Measurements from ENCODE around the gene WDR88.
A peak's percentile ranks its signal among the peaks of the same experiment; 100 is the strongest.
"Not testable (repeated sequence)": the region's sequence is repeated elsewhere in the genome, so short reads cannot be mapped to it uniquely, and the experiment has no call there.

Gene WDR88

GRCh38 chr19:33130433-33130832, 1.5 kb upstream of the WDR88 start:
- DNase-seq = no peak

GRCh38 chr19:33132425-33132824, 511 bp downstream of the WDR88 start:
- no peak for DNase-seq

GRCh38 chr19:33133438-33134031, 1.6 kb downstream of the WDR88 start:
- DNase-seq = no peak

- peak; percentile 9 to 49 (median 23) for DNase-seq
Measured at GRCh38 chr19:33134571-33135041, 2.7 kb downstream of the WDR88 start.

- DNase-seq = no peak
Measured at GRCh38 chr19:33139165-33139564, 7.3 kb downstream of the WDR88 start.

GRCh38 chr19:33143897-33144405, 12.0 kb downstream of the WDR88 start:
- DNase-seq = peak in 5 of 6 experiments; percentile 29 to 70 (median 40)

GRCh38 chr19:33146209-33146608, 14.3 kb downstream of the WDR88 start:
- no peak for DNase-seq

GRCh38 chr19:33147538-33147937, 15.6 kb downstream of the WDR88 start:
- no peak for DNase-seq

- no peak for DNase-seq
Measured at GRCh38 chr19:33150852-33151518, 19.1 kb downstream of the WDR88 start.

GRCh38 chr19:33152176-33152575, 20.3 kb downstream of the WDR88 start:
- DNase-seq = no peak

- DNase-seq = not testable (repeated sequence)
Measured at GRCh38 chr19:33152625-33153024, 20.7 kb downstream of the WDR88 start.

- not testable (repeated sequence) for DNase-seq
Measured at GRCh38 chr19:33154313-33154712, 22.4 kb downstream of the WDR88 start.

- no peak for DNase-seq
Measured at GRCh38 chr19:33156334-33156733, 24.4 kb downstream of the WDR88 start.

- DNase-seq = no peak
Measured at GRCh38 chr19:33157906-33158305, 26.0 kb downstream of the WDR88 start.

GRCh38 chr19:33158365-33158764, 26.5 kb downstream of the WDR88 start:
- no peak for DNase-seq

- no peak for DNase-seq
Measured at GRCh38 chr19:33159149-33159548, 27.2 kb downstream of the WDR88 start.

- no peak for DNase-seq
Measured at GRCh38 chr19:33159893-33160292, 28.0 kb downstream of the WDR88 start.

- DNase-seq = no peak
Measured at GRCh38 chr19:33161201-33161600, 29.3 kb downstream of the WDR88 start.

GRCh38 chr19:33163481-33163880, 31.6 kb downstream of the WDR88 start:
- no peak for DNase-seq

- not testable (repeated sequence) for DNase-seq
Measured at GRCh38 chr19:33166037-33166436, 34.1 kb downstream of the WDR88 start.

- DNase-seq = no peak
Measured at GRCh38 chr19:33167438-33167837, 35.5 kb downstream of the WDR88 start.

GRCh38 chr19:33168528-33168927, 36.6 kb downstream of the WDR88 start:
- DNase-seq = no peak

- no peak for DNase-seq
Measured at GRCh38 chr19:33171222-33171795, 39.4 kb downstream of the WDR88 start.

- DNase-seq = no peak
Measured at GRCh38 chr19:33171916-33172359, 40.0 kb downstream of the WDR88 start.
